HepG2 (cell line): ENCODE measurements around the gene NXN. TPM values are rescaled to one million over a fixed set of nuclear protein-coding genes. Genes with fewer than 3 reads are reported as not detected.
A peak's percentile ranks its signal among the peaks of the same experiment; 100 is the strongest.

ENCODE experiments used
- AKAP8 ChIP-seq: sonication (generic); formaldehyde crosslinking; IDR thresholded peaks from 2 replicates; pipeline ENCODE4 v1.5.1; 2020; ENCODE audit warnings: mild to moderate bottlenecking, missing genetic modification reagents
- EHMT2 ChIP-seq: fragments of 200-600 bp; sonication (generic); IDR thresholded peaks from 2 replicates; pipeline ENCODE4 v1.7.0; 2017; ENCODE audit warnings: antibody characterized with exemption, low read depth, low read length, borderline replicate concordance
- FLYWCH1 ChIP-seq: sonication (generic); formaldehyde crosslinking; IDR thresholded peaks from 2 replicates; pipeline ENCODE4 v1.8.1; 2023; ENCODE audit warnings: mild to moderate bottlenecking, missing genetic modification reagents
- GTF3A ChIP-seq: sonication (generic); formaldehyde crosslinking; conservative IDR thresholded peaks from 2 replicates; pipeline ENCODE4 v1.4.0; 2020; ENCODE audit warnings: mild to moderate bottlenecking, missing genetic modification reagents
- KMT2B ChIP-seq: IDR thresholded peaks from 2 replicates; pipeline ENCODE4 v1.6.1; 2016; ENCODE audit warnings: missing genetic modification reagents, missing compliant biosample characterization
- MED1 ChIP-seq: sonication (generic); formaldehyde crosslinking; IDR thresholded peaks from 2 replicates; pipeline ENCODE4 v1.4.0; 2020; ENCODE audit warnings: missing genetic modification reagents
- NFATC3 ChIP-seq: sonication (generic); formaldehyde crosslinking; IDR thresholded peaks from 2 replicates; pipeline ENCODE4 v1.5.1; 2020; ENCODE audit warnings: mild to moderate bottlenecking, missing genetic modification reagents
- NRL ChIP-seq: sonication (generic); formaldehyde crosslinking; IDR thresholded peaks from 2 replicates; pipeline ENCODE4 v1.5.0; 2020; ENCODE audit warnings: missing genetic modification reagents, mild to moderate bottlenecking, moderate library complexity, borderline replicate concordance
- REPIN1 ChIP-seq: sonication (generic); formaldehyde crosslinking; IDR thresholded peaks from 2 replicates; pipeline ENCODE4 v1.8.0; 2022; ENCODE audit warnings: missing genetic modification reagents, low read depth, mild to moderate bottlenecking, borderline replicate concordance
- RFX1 ChIP-seq: fragments of 450-650 bp; IDR thresholded peaks from 2 replicates; pipeline ENCODE4 v1.6.1; 2017
- SIN3A ChIP-seq: IDR thresholded peaks from 2 replicates; pipeline ENCODE4 v1.6.1; 2011; ENCODE audit warnings: low read depth, mild to moderate bottlenecking, control low read depth, low read length, borderline replicate concordance
- SNAPC2 ChIP-seq: sonication (generic); formaldehyde crosslinking; IDR thresholded peaks from 2 replicates; pipeline ENCODE4 v1.8.1; 2022; ENCODE audit warnings: mild to moderate bottlenecking, missing genetic modification reagents
- SNRNP70 ChIP-seq: fragments of 200-400 bp; formaldehyde crosslinking; IDR thresholded peaks from 2 replicates; pipeline ENCODE4 v1.6.1; 2017; ENCODE audit warnings: mild to moderate bottlenecking, low read depth, low read length, moderate library complexity
- ZC3H4 ChIP-seq: sonication (generic); formaldehyde crosslinking; IDR thresholded peaks from 2 replicates; pipeline ENCODE4 v1.4.0; 2020; ENCODE audit warnings: missing genetic modification reagents, borderline replicate concordance
- ZNF205 ChIP-seq: IDR thresholded peaks from 2 replicates; pipeline ENCODE4 v1.6.1; 2018; ENCODE audit warnings: missing biosample characterization, missing genetic modification reagents
- ZNF274 ChIP-seq: sonication (generic); formaldehyde crosslinking; IDR thresholded peaks from 2 replicates; pipeline ENCODE4 v1.5.1; 2020; ENCODE audit warnings: mild to moderate bottlenecking, missing genetic modification reagents
- ZNF326 ChIP-seq: sonication (generic); formaldehyde crosslinking; IDR thresholded peaks from 2 replicates; pipeline ENCODE4 v1.4.0; 2020; ENCODE audit warnings: missing genetic modification reagents, borderline replicate concordance
- ZNF644 ChIP-seq: IDR thresholded peaks from 2 replicates; pipeline ENCODE4 v1.6.1; 2016; ENCODE audit warnings: low read depth
- ZNF768 ChIP-seq: sonication (generic); formaldehyde crosslinking; IDR thresholded peaks from 2 replicates; pipeline ENCODE4 v1.4.0; 2020; ENCODE audit warnings: missing genetic modification reagents
- polyA plus RNA-seq, 8 experiments: library from polyadenylated mRNA; depleted of rRNA in 3 of 8; stranded (reverse) in 7 of 8; unstranded in 1 of 8; fragments of >200 nt; fragmentation: Illumina TruSeq in 4 of 8; extraction: Trizol in 4 of 8; gene quantifications; 2 replicates each; pipeline versions ENCODE4 v1.2.1 to v1.2.3, GENCODE V29; 2011 to 2016; ENCODE audit warnings: low read depth in 4 of 8, missing spikeins in 1 of 8, mixed read lengths in 1 of 8; ENCODE audit not compliant: insufficient read depth in 1 of 8
- total RNA-seq, 5 experiments: library from RNA; depleted of rRNA; stranded (reverse); fragments of >200 nt; fragmentation: Illumina TruSeq; extraction: Trizol; gene quantifications; 2 replicates each; pipeline ENCODE4 v1.2.3, GENCODE V29; 2016; ENCODE audit warnings: low read depth in 1 of 5
- TF ChIP-seq, protein P1 (sequence below): sonication (generic); formaldehyde crosslinking; IDR thresholded peaks from 2 replicates; pipeline ENCODE4 v1.4.0; 2020; ENCODE audit warnings: mild to moderate bottlenecking, missing genetic modification reagents
- TF ChIP-seq, protein P2 (sequence below): sonication (generic); formaldehyde crosslinking; IDR thresholded peaks from 2 replicates; pipeline ENCODE4 v1.8.0; 2022; ENCODE audit warnings: missing genetic modification reagents, mild to moderate bottlenecking, inconsistent platforms, borderline replicate concordance
- TF ChIP-seq, protein P3 (sequence below): sonication (generic); formaldehyde crosslinking; IDR thresholded peaks from 2 replicates; pipeline ENCODE4 v1.4.0; 2020; ENCODE audit warnings: missing genetic modification reagents
- TF ChIP-seq, protein P4 (sequence below): sonication (generic); formaldehyde crosslinking; IDR thresholded peaks from 2 replicates; pipeline ENCODE4 v1.8.1; 2023; ENCODE audit warnings: missing genetic modification reagents, mild to moderate bottlenecking, borderline replicate concordance
- TF ChIP-seq, protein P5 (sequence below): sonication (generic); formaldehyde crosslinking; IDR thresholded peaks from 2 replicates; pipeline ENCODE4 v1.9.0; 2021; ENCODE audit warnings: missing genetic modification reagents, mild to moderate bottlenecking, borderline replicate concordance

The NXN gene
- total and polyA plus RNA-seq, 2 of the 13 experiments (the other 11 are each of a cell fraction or from before 2014, with no cell fraction given) = 22.2 to 24.3 TPM

DNA sequence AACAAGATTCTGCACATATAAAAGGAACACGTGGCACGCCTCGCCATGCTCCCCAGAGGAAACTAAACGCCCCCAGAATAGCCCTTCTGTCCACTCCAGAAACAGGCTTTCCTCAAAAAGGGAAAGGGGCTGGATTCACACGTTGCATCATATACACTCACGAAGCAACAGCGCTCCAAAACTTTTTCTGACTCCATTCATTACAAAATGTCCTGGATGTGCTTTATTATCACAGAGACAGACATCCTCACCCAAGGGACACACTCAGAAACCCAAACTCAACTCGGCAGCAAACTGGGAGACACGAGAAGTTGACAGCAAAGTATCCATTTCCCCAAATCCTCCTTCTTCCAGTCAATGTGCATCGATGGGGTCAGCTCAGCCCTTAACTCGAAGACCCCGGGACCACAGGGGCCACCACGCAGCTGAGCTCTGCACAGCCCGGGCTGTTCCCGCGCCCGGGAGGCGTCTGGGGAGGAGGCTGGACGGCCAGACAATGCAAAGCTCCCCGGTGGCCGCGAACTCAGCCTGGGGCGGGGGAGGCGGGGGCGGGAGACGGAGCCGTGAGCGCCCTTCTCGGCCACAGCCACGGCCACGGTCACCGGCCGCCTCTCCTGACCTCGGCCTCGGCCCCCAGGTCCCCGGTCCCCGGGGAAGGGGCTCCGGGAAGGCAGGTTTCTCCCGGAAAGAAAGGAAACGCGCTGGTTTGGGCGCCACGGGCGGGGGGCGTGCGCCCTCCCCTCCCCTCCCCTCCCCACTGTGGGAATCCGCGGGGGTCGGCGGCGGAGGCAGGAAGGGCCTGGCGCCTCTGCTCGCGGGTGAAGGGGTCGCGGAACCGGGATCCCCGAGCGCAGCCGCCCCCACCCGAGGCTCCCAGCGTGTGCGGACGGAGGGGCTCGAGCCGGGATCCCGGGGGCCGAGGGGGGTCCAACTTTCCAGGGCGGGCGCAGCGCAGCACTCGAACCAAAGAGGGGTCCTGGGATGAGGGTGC, 1.2 kb downstream of the NXN start (continued):
- TF ChIP-seq ZC3H4 (CRISPR knock-in tag) (no peak), EHMT2 (no peak), REPIN1 (no peak), AKAP8 (CRISPR knock-in tag) (no peak), SNRNP70 (no peak), ZNF205 (no peak), RFX1 (no peak), FLYWCH1 (CRISPR knock-in tag) (no peak), ZNF768 (peak; percentile 56; the same call in 1 of the 2 replicates), MED1 (no peak), SNAPC2 (no peak), NRL (CRISPR knock-in tag) (no peak), KMT2B (peak; percentile 55; the same call in 1 of the 2 replicates), GTF3A (CRISPR knock-in tag) (no peak), SIN3A (0 out of 2 replicates have a peak, but pooled peaks have one; percentile 24), ZNF644 (CRISPR knock-in tag) (no peak), ZNF326 (CRISPR knock-in tag) (no peak), NFATC3 (CRISPR knock-in tag) (no peak), ZNF274 (no peak)
- TF ChIP-seq, protein P1, sequence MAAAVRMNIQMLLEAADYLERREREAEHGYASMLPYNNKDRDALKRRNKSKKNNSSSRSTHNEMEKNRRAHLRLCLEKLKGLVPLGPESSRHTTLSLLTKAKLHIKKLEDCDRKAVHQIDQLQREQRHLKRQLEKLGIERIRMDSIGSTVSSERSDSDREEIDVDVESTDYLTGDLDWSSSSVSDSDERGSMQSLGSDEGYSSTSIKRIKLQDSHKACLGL = no peak; the same call in 1 of the 2 replicates
- TF ChIP-seq, protein P2, sequence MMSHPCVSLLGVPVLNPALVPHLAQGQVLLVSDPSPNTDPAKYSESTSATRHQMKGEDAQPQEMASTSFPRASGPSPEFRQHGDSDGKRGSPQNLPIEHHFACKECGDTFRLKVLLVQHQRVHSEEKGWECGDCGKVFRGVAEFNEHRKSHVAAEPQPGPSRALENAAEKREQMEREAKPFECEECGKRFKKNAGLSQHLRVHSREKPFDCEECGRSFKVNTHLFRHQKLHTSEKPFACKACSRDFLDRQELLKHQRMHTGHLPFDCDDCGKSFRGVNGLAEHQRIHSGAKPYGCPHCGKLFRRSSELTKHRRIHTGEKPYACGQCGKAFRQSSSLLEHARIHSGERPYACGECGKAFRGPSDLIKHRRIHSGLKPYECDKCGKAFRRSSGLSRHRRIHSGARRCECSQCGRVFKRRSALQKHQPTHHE (CRISPR knock-in tag) = no peak
- TF ChIP-seq, protein P3, sequence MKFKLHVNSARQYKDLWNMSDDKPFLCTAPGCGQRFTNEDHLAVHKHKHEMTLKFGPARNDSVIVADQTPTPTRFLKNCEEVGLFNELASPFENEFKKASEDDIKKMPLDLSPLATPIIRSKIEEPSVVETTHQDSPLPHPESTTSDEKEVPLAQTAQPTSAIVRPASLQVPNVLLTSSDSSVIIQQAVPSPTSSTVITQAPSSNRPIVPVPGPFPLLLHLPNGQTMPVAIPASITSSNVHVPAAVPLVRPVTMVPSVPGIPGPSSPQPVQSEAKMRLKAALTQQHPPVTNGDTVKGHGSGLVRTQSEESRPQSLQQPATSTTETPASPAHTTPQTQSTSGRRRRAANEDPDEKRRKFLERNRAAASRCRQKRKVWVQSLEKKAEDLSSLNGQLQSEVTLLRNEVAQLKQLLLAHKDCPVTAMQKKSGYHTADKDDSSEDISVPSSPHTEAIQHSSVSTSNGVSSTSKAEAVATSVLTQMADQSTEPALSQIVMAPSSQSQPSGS (CRISPR knock-in tag) = no peak
- TF ChIP-seq, protein P4, sequence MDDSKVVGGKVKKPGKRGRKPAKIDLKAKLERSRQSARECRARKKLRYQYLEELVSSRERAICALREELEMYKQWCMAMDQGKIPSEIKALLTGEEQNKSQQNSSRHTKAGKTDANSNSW (CRISPR knock-in tag) = no peak
- TF ChIP-seq, protein P5, sequence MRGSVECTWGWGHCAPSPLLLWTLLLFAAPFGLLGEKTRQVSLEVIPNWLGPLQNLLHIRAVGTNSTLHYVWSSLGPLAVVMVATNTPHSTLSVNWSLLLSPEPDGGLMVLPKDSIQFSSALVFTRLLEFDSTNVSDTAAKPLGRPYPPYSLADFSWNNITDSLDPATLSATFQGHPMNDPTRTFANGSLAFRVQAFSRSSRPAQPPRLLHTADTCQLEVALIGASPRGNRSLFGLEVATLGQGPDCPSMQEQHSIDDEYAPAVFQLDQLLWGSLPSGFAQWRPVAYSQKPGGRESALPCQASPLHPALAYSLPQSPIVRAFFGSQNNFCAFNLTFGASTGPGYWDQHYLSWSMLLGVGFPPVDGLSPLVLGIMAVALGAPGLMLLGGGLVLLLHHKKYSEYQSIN = no peak
